Gastrocnemius medialis (tissue), 4 donors: ENCODE data around the gene RNASE1. TPM values are rescaled to one million over a fixed set of nuclear protein-coding genes. Genes with fewer than 3 reads are reported as not detected.
"Not testable (repeated sequence)": the region's sequence is repeated elsewhere in the genome, so short reads cannot be mapped to it uniquely, and the experiment has no call there.

Experiments used
- ATAC-seq, 2 donors: fragments of 150-250 bp; one replicate each; pipeline ENCODE4 v1.9.1; 2016
- DNase-seq, 2 donors: peaks; one replicate each; pipeline ENCODE4 v3.0.0-alpha.2; 2019
- H3K27ac ChIP-seq, 4 donors: fragments of 200-600 bp; sonication (generic); 1 replicate in 1 of 4; 2 replicates in 3 of 4; pipeline ENCODE4 v1.5.1; 2016 to 2018; ENCODE audit warnings: mild to moderate bottlenecking in 2 of 4, moderate library complexity in 1 of 4
- H3K27me3 ChIP-seq, 3 donors: fragments of 200-600 bp; sonication (generic) in 2 of 3; 1 replicate in 1 of 3; 2 replicates in 2 of 3; pipeline versions ENCODE4 v1.5.1 to v1.6.0; 2016 to 2019; ENCODE audit warnings: mild to moderate bottlenecking in 1 of 3, moderate library complexity in 1 of 3
- H3K36me3 ChIP-seq, 2 donors: fragments of 200-600 bp; sonication (generic) in 1 of 2; one replicate each; pipeline ENCODE4 v1.5.1; 2017 to 2018
- H3K4me1 ChIP-seq, 2 donors: fragments of 200-600 bp; sonication (generic) in 1 of 2; one replicate each; pipeline ENCODE4 v1.5.1; 2016 to 2017; ENCODE audit warnings: mild to moderate bottlenecking in 2 of 2
- H3K4me3 ChIP-seq, 4 donors: fragments of 200-600 bp; sonication (generic) in 3 of 4; 1 replicate in 1 of 4; 2 replicates in 3 of 4; pipeline ENCODE4 v1.5.1; 2016 to 2019; ENCODE audit warnings: mild to moderate bottlenecking in 2 of 4
- H3K9me3 ChIP-seq, 3 donors: fragments of 200-600 bp; sonication (generic) in 2 of 3; 1 replicate in 1 of 3; 2 replicates in 2 of 3; pipeline ENCODE4 v1.5.1; 2016 to 2019
- POLR2A ChIP-seq, 2 donors: fragments of 450-650 bp; IDR thresholded peaks; one replicate each; pipeline ENCODE4 v1.6.1; 2017; ENCODE audit warnings: antibody characterized with exemption in 2 of 2, mild to moderate bottlenecking in 2 of 2, moderate library complexity in 2 of 2
- in situ Hi-C, 4 donors: fragments of 200-750 bp; cut with MboI; loops; one replicate each; pipeline versions ENCODE4 v1.15.0 to v1.8.0; 2017; ENCODE audit warnings: low sequenced_read_pairs in 4 of 4
- intact Hi-C: fragments of 100-400 bp; cut with DNase I; formaldehyde crosslinking; loops from one replicate; pipeline ENCODE4 v1.15.1; 2023; ENCODE audit warnings: low total_unique reads
- total RNA-seq, 4 donors: library from RNA; depleted of rRNA; stranded (reverse); fragments of >200 nt; gene quantifications; one replicate each; pipeline versions ENCODE4 v1.1.0 to v1.2.3, GENCODE V29; 2016
- TF ChIP-seq, protein P1 (sequence below), 5 experiments: fragments of 450-650 bp in 3 of 5; fragments of 200-600 bp in 2 of 5; sonication (generic) in 2 of 5; IDR thresholded peaks in 4 of 5; conservative IDR thresholded peaks in 1 of 5; 1 replicate in 4 of 5; 2 replicates in 1 of 5; pipeline ENCODE4 v1.5.1; 2016 to 2019; ENCODE audit warnings: antibody characterized with exemption in 5 of 5, mild to moderate bottlenecking in 3 of 5, moderate library complexity in 3 of 5

RNASE1 gene
- total RNA-seq, 4 donors from 2014 or later, result 157 to 198 (median 190) TPM

DNA sequence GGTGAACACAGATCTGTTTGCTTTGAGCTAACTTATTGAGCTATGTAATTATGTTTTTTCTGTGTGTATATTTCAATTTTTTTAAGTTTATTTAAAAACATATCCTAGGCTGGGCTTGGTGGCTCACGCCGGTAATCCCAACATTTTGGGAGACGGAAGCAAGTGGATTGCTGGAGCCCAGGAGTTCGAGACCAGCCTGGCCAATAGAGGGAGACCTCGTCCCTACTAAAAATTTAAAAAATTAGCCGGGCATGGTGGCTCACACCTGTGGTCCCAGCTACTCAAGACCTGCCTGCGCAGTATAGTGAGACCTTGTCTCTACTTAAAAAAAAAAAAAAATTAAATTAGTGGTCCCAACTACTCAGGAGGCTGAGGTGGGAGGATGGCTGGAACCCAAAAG is 16.2 kb upstream of the RNASE1 start:
- Histone ChIP-seq H3K27ac (no peak overlapping the region), H3K9me3 (no peaks in the 10 kb centered on the region), H3K27me3 (peaks cover 0 to 5% (median 4%) of the 10 kb centered on the region in 3 donors), H3K36me3 (no peaks in the 10 kb centered on the region), H3K4me1 (no peaks in the 10 kb centered on the region), H3K4me3 (no peak overlapping the region)
- in situ Hi-C loops, result no loop called here
- intact Hi-C loops, result no loop called here
- TF ChIP-seq, protein P1, sequence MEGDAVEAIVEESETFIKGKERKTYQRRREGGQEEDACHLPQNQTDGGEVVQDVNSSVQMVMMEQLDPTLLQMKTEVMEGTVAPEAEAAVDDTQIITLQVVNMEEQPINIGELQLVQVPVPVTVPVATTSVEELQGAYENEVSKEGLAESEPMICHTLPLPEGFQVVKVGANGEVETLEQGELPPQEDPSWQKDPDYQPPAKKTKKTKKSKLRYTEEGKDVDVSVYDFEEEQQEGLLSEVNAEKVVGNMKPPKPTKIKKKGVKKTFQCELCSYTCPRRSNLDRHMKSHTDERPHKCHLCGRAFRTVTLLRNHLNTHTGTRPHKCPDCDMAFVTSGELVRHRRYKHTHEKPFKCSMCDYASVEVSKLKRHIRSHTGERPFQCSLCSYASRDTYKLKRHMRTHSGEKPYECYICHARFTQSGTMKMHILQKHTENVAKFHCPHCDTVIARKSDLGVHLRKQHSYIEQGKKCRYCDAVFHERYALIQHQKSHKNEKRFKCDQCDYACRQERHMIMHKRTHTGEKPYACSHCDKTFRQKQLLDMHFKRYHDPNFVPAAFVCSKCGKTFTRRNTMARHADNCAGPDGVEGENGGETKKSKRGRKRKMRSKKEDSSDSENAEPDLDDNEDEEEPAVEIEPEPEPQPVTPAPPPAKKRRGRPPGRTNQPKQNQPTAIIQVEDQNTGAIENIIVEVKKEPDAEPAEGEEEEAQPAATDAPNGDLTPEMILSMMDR (IDR thresholded peaks at IDR 0.05 in 4 of 5, conservative IDR thresholded peaks at IDR 0.05 in 1 of 5), result no peak
- TF ChIP-seq POLR2A (IDR thresholded peaks at IDR 0.05), result no peak
- ATAC-seq (no peak), DNase-seq (no peak)

DNA sequence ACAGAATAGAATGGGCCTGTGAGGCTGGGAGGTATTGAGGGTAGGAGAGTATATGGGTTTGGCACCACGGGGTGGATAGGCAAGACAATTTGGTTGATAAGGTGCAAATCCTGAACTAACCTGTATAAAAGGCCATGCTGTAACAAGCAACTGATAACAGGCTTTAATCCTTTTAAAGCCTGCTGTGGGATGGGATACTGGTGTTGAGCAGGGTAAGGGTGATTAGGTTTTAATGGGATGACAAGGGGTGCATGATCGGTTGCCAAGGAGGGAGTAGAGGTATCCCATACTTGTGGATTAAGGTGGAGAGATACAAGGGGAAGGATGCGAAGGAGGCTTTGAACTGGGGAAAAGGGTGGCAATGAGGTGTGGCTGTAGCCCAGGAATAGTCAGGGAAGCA is 13.3 kb upstream of the RNASE1 start:
- in situ Hi-C loops, ATAC-seq, H3K4me1 ChIP-seq, intact Hi-C loops, H3K27ac ChIP-seq, H3K27me3 ChIP-seq, DNase-seq, H3K4me3 ChIP-seq, H3K36me3 ChIP-seq, H3K9me3 ChIP-seq: not testable (repeated sequence)

DNA sequence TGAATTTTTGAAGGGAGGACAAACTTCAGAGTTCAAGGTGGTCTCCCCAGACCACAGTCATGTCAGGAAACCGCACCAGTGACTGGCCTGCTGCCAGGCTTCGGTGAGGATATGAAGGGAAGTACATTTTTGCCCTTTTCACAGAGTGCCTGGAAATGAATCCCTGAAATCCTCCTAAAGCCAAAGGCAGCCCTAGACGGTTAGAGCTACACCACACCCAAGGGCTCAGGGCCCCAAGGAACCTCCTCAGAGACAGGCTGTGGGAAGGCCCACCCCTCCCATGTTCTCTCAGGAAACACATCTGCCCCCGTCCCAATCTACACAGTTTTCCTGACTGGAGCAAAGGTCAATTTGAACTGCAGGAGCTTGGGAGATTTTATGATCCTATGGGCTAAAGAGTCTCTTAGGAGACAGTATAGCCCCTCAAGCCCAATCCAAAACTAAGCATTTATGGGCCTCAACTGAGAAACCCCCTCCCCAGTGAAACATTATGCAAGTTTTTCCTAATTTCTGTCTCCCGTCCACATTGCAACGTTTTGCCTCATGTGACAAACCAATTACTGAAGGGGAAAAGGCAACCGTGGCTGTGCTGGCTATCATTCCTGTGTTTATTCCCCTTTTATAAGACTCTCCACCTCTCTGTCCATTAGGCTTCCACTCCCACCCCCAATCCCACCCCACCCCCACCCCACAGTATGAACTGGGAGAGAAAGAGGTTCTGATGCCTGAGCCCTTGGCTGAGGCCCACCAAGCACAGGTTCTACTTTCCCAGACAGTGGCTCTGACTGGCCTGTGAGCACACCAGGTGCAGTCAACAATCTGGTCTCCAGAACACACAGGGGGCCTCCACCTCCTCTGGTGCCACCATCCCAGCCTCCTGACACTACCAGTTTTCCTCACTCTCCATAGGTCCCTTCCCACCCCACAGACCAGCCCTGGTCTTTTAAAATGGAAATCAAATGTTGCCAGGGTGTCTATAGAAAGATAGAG is 9.6 kb upstream of the RNASE1 start:
- DNase-seq (no peak), ATAC-seq (no peak)

DNA sequence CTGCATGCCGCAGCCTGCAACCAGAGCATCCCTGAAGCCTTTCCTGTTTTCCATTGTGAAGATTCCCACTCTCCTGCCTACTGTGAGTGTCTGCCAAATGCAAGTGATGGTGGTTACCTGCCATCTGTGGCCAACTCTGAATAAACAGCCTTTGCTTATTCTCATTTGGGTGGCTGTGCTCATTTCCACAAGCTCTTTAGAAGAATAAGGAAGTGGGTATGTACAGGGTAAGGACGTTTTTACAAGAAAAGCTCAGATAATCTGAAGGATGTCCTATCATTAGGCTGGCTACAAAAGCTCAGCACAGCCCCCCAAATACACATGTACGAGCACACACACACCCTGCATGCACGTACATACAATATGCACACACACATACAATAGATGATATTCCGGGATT is 7.3 kb upstream of the RNASE1 start:
- no peaks in the 10 kb centered on the region for H3K27me3 ChIP-seq
- intact Hi-C loops, result no loop called here
- in situ Hi-C loops, result no loop called here

More for the DNA sequence above, 9.6 kb upstream of the RNASE1 start:
- in situ Hi-C loops, result no loop called here
- intact Hi-C loops, result no loop called here
- Histone ChIP-seq H3K36me3 (no peaks in the 10 kb centered on the region), H3K27ac (no peak overlapping the region), H3K9me3 (no peaks in the 10 kb centered on the region), H3K4me1 (no peaks in the 10 kb centered on the region), H3K4me3 (no peak overlapping the region), H3K27me3 (no peaks in the 10 kb centered on the region)
- TF ChIP-seq POLR2A (IDR thresholded peaks at IDR 0.05), result no peak
- TF ChIP-seq, protein P1 (IDR thresholded peaks at IDR 0.05 in 4 of 5, conservative IDR thresholded peaks at IDR 0.05 in 1 of 5), result no peak

DNA sequence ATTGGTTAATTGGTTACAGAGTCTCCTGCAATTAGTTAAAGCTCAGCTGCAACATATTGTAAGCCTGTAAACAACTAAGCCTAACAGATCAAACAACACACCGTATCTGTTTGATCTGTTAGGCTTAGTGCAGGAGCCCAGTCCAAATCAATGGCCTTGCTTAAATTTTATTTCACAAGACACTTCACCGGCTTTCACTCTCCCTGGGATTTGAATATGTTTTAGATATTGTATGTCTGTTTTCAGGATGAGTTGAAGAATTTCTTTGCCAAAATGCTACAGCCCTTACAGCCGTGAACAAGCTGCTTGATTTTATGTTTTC is 5.5 kb upstream of the RNASE1 start:
- ATAC-seq (no peak), DNase-seq (no peak)
- in situ Hi-C loops (no loop called here), intact Hi-C loops (no loop called here)
- Histone ChIP-seq H3K4me3 (no peak overlapping the region), H3K36me3 (no peaks in the 10 kb centered on the region), H3K4me1 (no peaks in the 10 kb centered on the region), H3K27me3 (no peaks in the 10 kb centered on the region), H3K9me3 (no peaks in the 10 kb centered on the region), H3K27ac (no peak overlapping the region)
- TF ChIP-seq, protein P1 (IDR thresholded peaks at IDR 0.05 in 4 of 5, conservative IDR thresholded peaks at IDR 0.05 in 1 of 5), result no peak
- TF ChIP-seq POLR2A (IDR thresholded peaks at IDR 0.05), result no peak

More for the DNA sequence above, 7.3 kb upstream of the RNASE1 start:
- Histone ChIP-seq H3K4me3 (no peak overlapping the region), H3K4me1 (no peaks in the 10 kb centered on the region), H3K36me3 (no peaks in the 10 kb centered on the region), H3K27ac (no peak overlapping the region), H3K9me3 (no peaks in the 10 kb centered on the region)
- no peak for TF ChIP-seq POLR2A (IDR thresholded peaks at IDR 0.05)
- TF ChIP-seq, protein P1 (IDR thresholded peaks at IDR 0.05 in 4 of 5, conservative IDR thresholded peaks at IDR 0.05 in 1 of 5), result no peak
- DNase-seq (no peak), ATAC-seq (no peak)
